Breast epithelium (tissue), 3 donors: ENCODE measurements around the gene TNFRSF12A.

ENCODE experiments used
- POLR2A ChIP-seq: fragments of 450-650 bp; IDR thresholded peaks from one replicate; pipeline ENCODE4 v1.6.1; 2016; ENCODE audit warnings: antibody characterized with exemption, mild to moderate bottlenecking, moderate library complexity
- POLR2AphosphoS5 ChIP-seq, 3 donors: sonication (generic); formaldehyde crosslinking; IDR thresholded peaks; one replicate each; pipeline ENCODE4 v1.6.1; 2017; ENCODE audit warnings: antibody characterized with exemption in 3 of 3

DNA sequence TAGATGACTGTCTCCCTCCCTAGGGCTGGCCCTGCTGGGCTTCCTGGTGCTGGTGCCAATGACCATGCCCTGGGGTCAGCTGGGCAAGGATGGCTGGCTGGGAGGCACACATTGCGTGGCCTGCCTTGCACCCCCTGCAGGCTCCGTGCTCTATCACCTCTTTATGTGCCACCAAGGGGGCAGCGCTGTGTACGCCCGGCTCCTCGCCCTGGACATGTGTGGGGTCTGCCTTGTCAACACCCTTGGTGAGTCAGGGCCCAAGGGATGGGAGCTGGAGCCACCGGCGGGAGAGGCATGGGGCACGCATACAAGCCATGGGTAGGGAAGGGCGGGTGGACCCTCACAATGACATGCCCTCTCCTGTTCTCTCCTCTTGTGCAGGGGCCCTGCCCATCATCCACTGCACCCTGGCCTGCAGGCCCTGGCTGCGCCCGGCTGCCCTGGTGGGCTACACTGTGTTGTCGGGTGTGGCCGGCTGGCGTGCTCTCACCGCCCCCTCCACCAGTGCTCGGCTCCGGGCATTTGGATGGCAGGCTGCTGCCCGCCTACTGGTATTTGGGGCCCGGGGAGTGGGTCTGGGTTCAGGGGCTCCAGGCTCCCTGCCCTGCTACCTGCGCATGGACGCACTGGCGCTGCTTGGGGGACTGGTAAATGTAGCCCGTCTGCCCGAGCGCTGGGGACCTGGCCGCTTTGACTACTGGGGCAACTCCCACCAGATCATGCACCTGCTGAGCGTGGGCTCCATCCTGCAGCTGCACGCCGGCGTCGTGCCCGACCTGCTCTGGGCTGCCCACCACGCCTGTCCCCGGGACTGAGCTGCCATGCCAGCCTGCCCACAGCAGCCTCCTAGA is 48.8 kb upstream of the TNFRSF12A start:
- TF ChIP-seq POLR2A (no peak), POLR2AphosphoS5 (IDR thresholded peaks at IDR 0.05) (no peak)
